Neuronal stem cell (in vitro differentiated cells): ENCODE measurements around the gene KRT33A.
"Not testable (repeated sequence)": the region's sequence is repeated elsewhere in the genome, so short reads cannot be mapped to it uniquely, and the experiment has no call there.

Source experiments
- DNase-seq: peaks from one replicate; pipeline ENCODE4 v3.0.0-alpha.2; 2013; ENCODE audit warnings: low spot score
- H2AFZ ChIP-seq: one replicate; pipeline ENCODE4 v1.6.1; 2013; ENCODE audit warnings: mild to moderate bottlenecking, low read length, inconsistent platforms
- H2AK5ac ChIP-seq: 2 replicates; pipeline ENCODE4 v1.6.1; 2013; ENCODE audit warnings: low read depth, mild to moderate bottlenecking, inconsistent platforms, low read length, moderate library complexity, mixed read lengths
- H2BK120ac ChIP-seq: 2 replicates; pipeline ENCODE4 v1.6.1; 2013; ENCODE audit warnings: low read depth, mild to moderate bottlenecking, inconsistent platforms, low read length, moderate library complexity, mixed read lengths
- H2BK12ac ChIP-seq: one replicate; pipeline ENCODE4 v1.6.1; 2013; ENCODE audit warnings: low read length, inconsistent platforms
- H2BK15ac ChIP-seq: 2 replicates; pipeline ENCODE4 v1.6.1; 2013; ENCODE audit warnings: mild to moderate bottlenecking, low read length, inconsistent platforms, mixed read lengths
- H2BK5ac ChIP-seq: one replicate; pipeline ENCODE4 v1.6.1; 2013; ENCODE audit warnings: inconsistent platforms, mild to moderate bottlenecking, low read length, moderate library complexity
- H3K14ac ChIP-seq: one replicate; pipeline ENCODE4 v1.6.1; 2013; ENCODE audit warnings: low read length, inconsistent platforms
- H3K18ac ChIP-seq: 2 replicates; pipeline ENCODE4 v1.6.1; 2013; ENCODE audit warnings: low read length, inconsistent platforms
- H3K23ac ChIP-seq: 2 replicates; pipeline ENCODE4 v1.6.1; 2013; ENCODE audit warnings: low read depth, mild to moderate bottlenecking, mixed read lengths, low read length, inconsistent platforms; ENCODE audit not compliant: poor library complexity
- H3K27ac ChIP-seq: replicated peaks from 3 replicates; pipeline ENCODE4 v1.5.1; 2013; ENCODE audit warnings: low read length, inconsistent platforms
- H3K27me3 ChIP-seq, 3 experiments: 2 replicates each; pipeline ENCODE4 v1.6.1; 2013; ENCODE audit warnings: low read length in 3 of 3, mild to moderate bottlenecking in 2 of 3, inconsistent platforms in 1 of 3, low read depth in 1 of 3, mixed read lengths in 1 of 3, moderate library complexity in 1 of 3; ENCODE audit not compliant: control insufficient read depth in 3 of 3, insufficient read depth in 3 of 3
- H3K36me3 ChIP-seq, 2 donors: replicated peaks in 1 of 2; 2 replicates each; pipeline ENCODE4 v1.6.1; 2013; ENCODE audit warnings: low read length in 2 of 2; ENCODE audit not compliant: control insufficient read depth in 2 of 2, insufficient read depth in 2 of 2
- H3K4ac ChIP-seq: 2 replicates; pipeline ENCODE4 v1.6.1; 2013; ENCODE audit warnings: inconsistent platforms, mild to moderate bottlenecking, low read length, moderate library complexity
- H3K4me1 ChIP-seq, 2 donors: 1 replicate in 1 of 2; 2 replicates in 1 of 2; pipeline ENCODE4 v1.6.1; 2013; ENCODE audit warnings: low read length in 2 of 2, low read depth in 1 of 2; ENCODE audit not compliant: control insufficient read depth in 2 of 2, insufficient read depth in 1 of 2
- H3K4me2 ChIP-seq: one replicate; pipeline ENCODE4 v1.6.1; 2013; ENCODE audit warnings: mild to moderate bottlenecking, low read length, inconsistent platforms; ENCODE audit not compliant: insufficient read depth, poor library complexity, severe bottlenecking
- H3K4me3 ChIP-seq, 2 donors: 2 replicates each; pipeline ENCODE4 v1.5.1; 2013; ENCODE audit warnings: low read length in 2 of 2, mild to moderate bottlenecking in 2 of 2, inconsistent platforms in 1 of 2, moderate library complexity in 1 of 2
- H3K79me1 ChIP-seq: one replicate; pipeline ENCODE4 v1.6.1; 2013; ENCODE audit warnings: low read depth, mild to moderate bottlenecking, inconsistent platforms, low read length, moderate library complexity
- H3K9ac ChIP-seq: one replicate; pipeline ENCODE4 v1.6.1; 2013; ENCODE audit warnings: mild to moderate bottlenecking, low read depth, low read length, inconsistent platforms; ENCODE audit not compliant: poor library complexity
- H3K9me3 ChIP-seq, 2 donors: replicated peaks in 1 of 2; 2 replicates each; pipeline versions ENCODE3 to v1.6.1; 2013; ENCODE audit warnings: low read length in 2 of 2, mild to moderate bottlenecking in 2 of 2, inconsistent platforms in 1 of 2, low read depth in 1 of 2, mixed read lengths in 1 of 2, moderate library complexity in 1 of 2; ENCODE audit not compliant: control insufficient read depth in 2 of 2, insufficient read depth in 1 of 2
- H4K8ac ChIP-seq: one replicate; pipeline ENCODE4 v1.6.1; 2013; ENCODE audit warnings: low read depth, mild to moderate bottlenecking, inconsistent platforms, low read length, moderate library complexity
- H4K91ac ChIP-seq: one replicate; pipeline ENCODE4 v1.6.1; 2013; ENCODE audit warnings: low read length, low read depth, mild to moderate bottlenecking, inconsistent platforms; ENCODE audit not compliant: poor library complexity
- WGBS, 2 donors: extraction: QIAGEN DNeasy Blood & Tissue Kit; methylation state at CpG; one replicate each; pipeline ENCODE4 v1.1.7; 2013; ENCODE audit warnings: missing lambda C conversion rate in 2 of 2, mixed read lengths in 1 of 2; ENCODE audit not compliant: insufficient read length in 2 of 2, insufficient replicate concordance in 1 of 2; ENCODE audit errors: extremely low coverage in 2 of 2; 5-methylcytosine and 5-hydroxymethylcytosine counted together

The KRT33A gene

DNA sequence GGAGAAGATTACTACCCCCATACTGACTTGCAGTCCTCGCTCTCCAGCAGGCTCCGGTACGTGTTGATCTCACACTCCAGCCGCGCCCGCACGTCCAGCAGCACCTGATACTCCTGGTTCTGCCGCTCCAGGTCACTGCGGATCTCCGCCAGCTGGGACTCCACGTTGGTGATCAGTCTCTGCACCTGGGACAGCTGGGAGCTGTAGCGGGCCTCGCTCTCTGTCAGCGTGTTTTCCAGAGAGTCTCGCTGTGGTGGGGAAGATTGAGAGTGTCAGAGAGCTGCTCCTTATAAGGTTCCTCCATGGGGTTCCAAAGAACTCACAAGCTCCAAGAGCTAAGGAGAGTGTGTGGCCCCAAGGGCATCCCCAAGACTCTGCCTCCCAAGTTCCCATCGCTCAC, 4.2 kb downstream of the KRT33A start:
- H3K4me1 ChIP-seq, H2BK120ac ChIP-seq, H2BK5ac ChIP-seq, H3K4me3 ChIP-seq, H3K18ac ChIP-seq, H3K14ac ChIP-seq, H3K4ac ChIP-seq, H3K79me1 ChIP-seq, H3K4me2 ChIP-seq, H3K23ac ChIP-seq, H2BK15ac ChIP-seq, H3K9me3 ChIP-seq, H4K91ac ChIP-seq, H3K27ac ChIP-seq, DNase-seq, H2AK5ac ChIP-seq, H2AFZ ChIP-seq, H4K8ac ChIP-seq, H2BK12ac ChIP-seq, H3K9ac ChIP-seq, H3K36me3 ChIP-seq, H3K27me3 ChIP-seq: not testable (repeated sequence)
- WGBS, 2 donors = no CpG with 5 or more reads among the region's 16 CpGs

DNA sequence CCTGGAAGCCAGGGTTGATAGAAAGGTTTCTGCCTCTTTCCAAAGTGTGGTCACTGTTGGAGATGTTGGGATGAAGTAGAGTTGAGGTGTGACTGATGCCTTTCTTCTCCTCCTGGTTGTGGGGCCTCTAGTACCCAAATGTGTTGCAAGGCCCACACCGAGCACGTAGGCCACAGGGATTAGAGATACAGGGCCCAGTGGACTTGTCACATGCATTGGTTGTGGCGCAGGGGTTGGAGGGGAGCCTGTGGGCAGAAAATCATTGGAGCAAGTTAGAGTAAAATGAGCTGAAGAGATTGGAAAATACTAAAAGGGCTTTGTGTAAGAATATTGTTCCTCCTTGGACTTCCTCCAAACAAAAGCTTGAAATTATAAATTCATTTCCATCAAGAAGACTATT, 4.6 kb downstream of the KRT33A start:
- no peak overlapping the region for H3K18ac ChIP-seq
- WGBS, 2 donors = no CpG with 5 or more reads among the region's 3 CpGs
- no peaks in the 10 kb centered on the region for H3K79me1 ChIP-seq
- no peak for DNase-seq
- no peak overlapping the region for H2BK5ac ChIP-seq
- H3K14ac ChIP-seq = no peak overlapping the region
- H2AK5ac ChIP-seq = no peak overlapping the region
- H3K4me2 ChIP-seq = no peak overlapping the region
- H3K4ac ChIP-seq = no peak overlapping the region
- no peak overlapping the region for H2BK12ac ChIP-seq
- no peak overlapping the region for H3K4me3 ChIP-seq
- H2AFZ ChIP-seq = no peak overlapping the region
- H3K9ac ChIP-seq = no peak overlapping the region
- no peak overlapping the region for H2BK120ac ChIP-seq
- H4K8ac ChIP-seq = no peak overlapping the region
- no peaks in the 10 kb centered on the region for H3K36me3 ChIP-seq
- no peaks in the 10 kb centered on the region for H3K4me1 ChIP-seq
- H2BK15ac ChIP-seq = no peak overlapping the region
- no peak overlapping the region for H3K23ac ChIP-seq
- H4K91ac ChIP-seq = no peak overlapping the region
- H3K27ac ChIP-seq = no peak overlapping the region
- H3K27me3 ChIP-seq = no peaks in the 10 kb centered on the region
- peaks cover 0 to 3% of the 10 kb centered on the region in 2 donors for H3K9me3 ChIP-seq

DNA sequence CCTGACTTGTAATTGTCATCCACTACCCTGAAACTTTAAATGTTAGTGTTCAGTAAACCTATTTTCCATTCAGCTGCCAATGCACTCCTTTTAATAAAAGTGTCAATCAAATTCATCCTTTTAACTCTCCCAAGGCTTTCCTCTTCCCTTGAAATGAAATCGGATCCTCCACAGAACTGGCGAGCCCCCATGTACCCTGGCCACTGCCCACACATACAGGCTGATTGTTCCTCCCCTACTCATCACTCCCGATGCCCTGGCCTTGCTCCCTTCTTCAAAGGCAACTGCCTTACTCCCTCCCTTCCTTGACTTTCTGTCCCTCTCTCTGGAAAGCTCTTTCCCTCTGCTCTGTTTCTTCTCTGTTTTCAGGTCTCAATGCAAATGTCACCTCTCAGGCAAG, 7.6 kb downstream of the KRT33A start:
- Histone ChIP-seq H3K27me3 (no peaks in the 10 kb centered on the region), H3K9ac (no peak overlapping the region), H3K27ac (no peak overlapping the region), H2BK120ac (no peak overlapping the region), H3K4me2 (no peak overlapping the region), H3K36me3 (no peaks in the 10 kb centered on the region), H2BK5ac (no peak overlapping the region), H2AFZ (no peak overlapping the region), H2BK12ac (no peak overlapping the region), H3K4ac (no peak overlapping the region), H4K91ac (no peak overlapping the region), H3K14ac (no peak overlapping the region), H3K18ac (no peak overlapping the region), H4K8ac (no peak overlapping the region), H3K23ac (no peak overlapping the region), H2AK5ac (no peak overlapping the region), H2BK15ac (no peak overlapping the region), H3K79me1 (no peaks in the 10 kb centered on the region), H3K9me3 (peaks cover 0 to 3% of the 10 kb centered on the region in 2 donors), H3K4me1 (no peaks in the 10 kb centered on the region), H3K4me3 (no peak overlapping the region)
- no peak for DNase-seq
- WGBS, 2 donors = no CpG with 5 or more reads among the region's 3 CpGs

DNA sequence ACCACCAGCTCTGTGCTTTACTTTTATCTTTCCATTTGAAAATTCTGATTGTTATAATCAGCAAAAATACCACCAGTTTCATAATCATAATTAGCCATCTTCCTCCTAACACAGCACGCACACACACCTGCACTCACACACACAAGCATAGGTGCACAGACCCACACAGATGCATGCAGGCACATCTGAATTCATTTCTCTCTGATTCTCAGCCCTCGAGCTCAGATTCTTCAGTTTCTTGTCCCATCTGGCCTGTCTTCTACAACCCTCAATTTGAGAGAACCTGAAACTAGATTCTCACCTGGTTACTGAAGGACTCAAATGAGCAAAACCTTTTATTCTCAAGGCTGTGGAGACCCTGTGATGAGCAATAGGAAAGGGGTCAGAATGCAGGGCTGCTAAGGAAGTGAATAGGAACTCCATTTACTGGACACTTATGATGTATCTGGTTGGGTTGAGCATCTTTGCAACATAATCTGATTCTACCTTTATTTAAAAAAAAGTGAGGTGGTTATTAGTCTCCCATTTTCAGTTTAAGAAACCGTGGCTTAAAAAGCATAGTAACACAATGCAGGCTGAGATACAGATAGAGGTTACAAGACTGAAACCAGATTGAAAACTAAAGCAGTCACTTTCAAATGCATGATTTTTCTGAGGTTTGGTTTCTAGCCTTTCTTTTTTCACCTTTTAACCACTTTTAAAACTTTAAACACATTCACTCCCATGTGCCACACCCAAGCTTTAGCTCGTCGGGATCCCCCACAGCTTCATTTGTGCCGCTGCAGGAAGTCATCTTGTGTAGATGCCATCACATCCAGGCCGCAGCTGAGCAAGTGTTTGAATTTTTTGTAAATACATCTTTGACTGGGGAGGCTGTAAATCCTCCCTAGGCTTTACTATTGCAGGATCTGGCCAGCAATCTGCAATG, 9.4 kb downstream of the KRT33A start:
- Histone ChIP-seq H3K4me3 (no peak overlapping the region), H3K4me1 (no peaks in the 10 kb centered on the region), H2AK5ac (no peak overlapping the region), H3K23ac (no peak overlapping the region), H3K36me3 (no peaks in the 10 kb centered on the region), H3K18ac (no peak overlapping the region), H3K9ac (no peak overlapping the region), H3K9me3 (peaks cover 0 to 3% of the 10 kb centered on the region in 2 donors), H2BK5ac (no peak overlapping the region), H4K91ac (no peak overlapping the region), H3K27me3 (no peaks in the 10 kb centered on the region), H3K79me1 (no peaks in the 10 kb centered on the region), H2AFZ (no peak overlapping the region), H2BK15ac (no peak overlapping the region), H3K14ac (no peak overlapping the region), H2BK120ac (no peak overlapping the region), H3K4me2 (no peak overlapping the region), H4K8ac (no peak overlapping the region), H2BK12ac (no peak overlapping the region), H3K4ac (no peak overlapping the region), H3K27ac (no peak overlapping the region)
- no CpG with 5 or more reads among the region's 7 CpGs for WGBS, 2 donors
- DNase-seq = no peak
